Measurements from ENCODE around the gene AHNAK.

The AHNAK gene

GRCh38 chr11:62439785-62440602 is 106.6 kb downstream of the AHNAK start:
- DNase-seq (ENCODE audit: low read depth in 2 of 3, low spot score in 2 of 3), result no peak

GRCh38 chr11:62438641-62439040 is 108.0 kb downstream of the AHNAK start:
- DNase-seq (ENCODE audit: low read depth in 2 of 3, low spot score in 2 of 3), result no peak

GRCh38 chr11:62437616-62438015 is 109.0 kb downstream of the AHNAK start:
- no peak for DNase-seq (ENCODE audit: low read depth in 2 of 3, low spot score in 2 of 3)

GRCh38 chr11:62435846-62436660 is 110.6 kb downstream of the AHNAK start:
- no peak for DNase-seq (ENCODE audit: low read depth in 2 of 3, low spot score in 2 of 3)

GRCh38 chr11:62433904-62434276 is 112.7 kb downstream of the AHNAK start:
- DNase-seq (ENCODE audit: low read depth in 2 of 3, low spot score in 2 of 3), result no peak

GRCh38 chr11:62433141-62433903 is 113.3 kb downstream of the AHNAK start:
- DNase-seq (ENCODE audit: low read depth in 2 of 3, low spot score in 2 of 3), result no peak

- no peak for DNase-seq (ENCODE audit: low read depth in 2 of 3, low spot score in 2 of 3)
Observed at GRCh38 chr11:62432695-62433094, 113.9 kb downstream of the AHNAK start.

GRCh38 chr11:62431171-62431901 is 115.3 kb downstream of the AHNAK start:
- DNase-seq (ENCODE audit: low read depth in 2 of 3, low spot score in 2 of 3), result no peak

- DNase-seq (ENCODE audit: low read depth in 2 of 3, low spot score in 2 of 3), result no peak
Observed at GRCh38 chr11:62430425-62430824, 116.2 kb downstream of the AHNAK start.

GRCh38 chr11:62428871-62429560 is 117.6 kb downstream of the AHNAK start:
- DNase-seq (ENCODE audit: low read depth in 2 of 3, low spot score in 2 of 3), result no peak

GRCh38 chr11:62427630-62428233 is 118.9 kb downstream of the AHNAK start:
- no peak for DNase-seq (ENCODE audit: low read depth in 2 of 3, low spot score in 2 of 3)

- no peak for DNase-seq (ENCODE audit: low read depth in 2 of 3, low spot score in 2 of 3)
Observed at GRCh38 chr11:62423012-62423411, 123.6 kb downstream of the AHNAK start.

GRCh38 chr11:62421996-62422395 is 124.6 kb downstream of the AHNAK start:
- no peak for DNase-seq (ENCODE audit: low read depth in 2 of 3, low spot score in 2 of 3)

GRCh38 chr11:62420882-62421281 is 125.7 kb downstream of the AHNAK start:
- DNase-seq (ENCODE audit: low read depth in 2 of 3, low spot score in 2 of 3), result no peak

GRCh38 chr11:62419943-62420342 is 126.7 kb downstream of the AHNAK start:
- DNase-seq (ENCODE audit: low read depth in 2 of 3, low spot score in 2 of 3), result no peak

- DNase-seq (ENCODE audit: low read depth in 2 of 3, low spot score in 2 of 3), result no peak
Observed at GRCh38 chr11:62419314-62419929, 127.2 kb downstream of the AHNAK start.

GRCh38 chr11:62418733-62419132 is 127.9 kb downstream of the AHNAK start, which contains the start of gene SCGB1A1:
TSS of gene SCGB1A1 (plus strand) at chr11:62419033. CDS start at chr11:62419096, 63 bp downstream.
- DNase-seq (ENCODE audit: low read depth in 2 of 3, low spot score in 2 of 3), result no peak

GRCh38 chr11:62418136-62418535 is 128.5 kb downstream of the AHNAK start:
- no peak for DNase-seq (ENCODE audit: low read depth in 2 of 3, low spot score in 2 of 3)

GRCh38 chr11:62416596-62416995 is 130.0 kb downstream of the AHNAK start:
- DNase-seq (ENCODE audit: low read depth in 2 of 3, low spot score in 2 of 3), result no peak

All from activated CD8-positive, alpha-beta memory T cell treated with anti-CD3 and anti-CD28 coated beads for 48 hours (primary cell).